ENCODE measurements around the gene GSAP.

DNA sequence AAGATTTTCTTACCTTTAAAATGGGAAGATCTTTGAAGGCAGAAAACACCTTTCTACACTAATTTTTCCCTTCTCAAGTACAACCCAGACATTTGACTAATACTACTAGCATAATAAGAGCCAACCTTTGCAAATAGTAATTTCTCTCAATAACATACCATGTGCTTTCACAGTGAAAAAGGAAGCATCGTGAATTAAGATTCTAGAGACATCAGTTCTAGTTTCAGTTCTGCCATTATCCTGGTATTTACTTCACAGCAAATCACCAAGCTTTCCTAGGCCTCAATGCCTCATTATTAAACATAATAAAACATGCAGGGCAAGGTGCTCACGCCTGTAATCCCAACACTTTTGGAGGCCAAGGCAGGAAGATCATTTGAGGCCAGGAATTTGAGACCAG lies 24.9 kb downstream of the GSAP start:
- TF ChIP-seq, protein P1, sequence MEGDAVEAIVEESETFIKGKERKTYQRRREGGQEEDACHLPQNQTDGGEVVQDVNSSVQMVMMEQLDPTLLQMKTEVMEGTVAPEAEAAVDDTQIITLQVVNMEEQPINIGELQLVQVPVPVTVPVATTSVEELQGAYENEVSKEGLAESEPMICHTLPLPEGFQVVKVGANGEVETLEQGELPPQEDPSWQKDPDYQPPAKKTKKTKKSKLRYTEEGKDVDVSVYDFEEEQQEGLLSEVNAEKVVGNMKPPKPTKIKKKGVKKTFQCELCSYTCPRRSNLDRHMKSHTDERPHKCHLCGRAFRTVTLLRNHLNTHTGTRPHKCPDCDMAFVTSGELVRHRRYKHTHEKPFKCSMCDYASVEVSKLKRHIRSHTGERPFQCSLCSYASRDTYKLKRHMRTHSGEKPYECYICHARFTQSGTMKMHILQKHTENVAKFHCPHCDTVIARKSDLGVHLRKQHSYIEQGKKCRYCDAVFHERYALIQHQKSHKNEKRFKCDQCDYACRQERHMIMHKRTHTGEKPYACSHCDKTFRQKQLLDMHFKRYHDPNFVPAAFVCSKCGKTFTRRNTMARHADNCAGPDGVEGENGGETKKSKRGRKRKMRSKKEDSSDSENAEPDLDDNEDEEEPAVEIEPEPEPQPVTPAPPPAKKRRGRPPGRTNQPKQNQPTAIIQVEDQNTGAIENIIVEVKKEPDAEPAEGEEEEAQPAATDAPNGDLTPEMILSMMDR (IDR thresholded peaks at IDR 0.05; ENCODE audit: low read length) = no peak
- no peak for TF ChIP-seq EZH2 (IDR thresholded peaks at IDR 0.05; ENCODE audit: borderline replicate concordance, low read length)

Measured in OCI-LY1 (cell line).